ENCODE measurements around the gene EID2.

The EID2 gene

DNA sequence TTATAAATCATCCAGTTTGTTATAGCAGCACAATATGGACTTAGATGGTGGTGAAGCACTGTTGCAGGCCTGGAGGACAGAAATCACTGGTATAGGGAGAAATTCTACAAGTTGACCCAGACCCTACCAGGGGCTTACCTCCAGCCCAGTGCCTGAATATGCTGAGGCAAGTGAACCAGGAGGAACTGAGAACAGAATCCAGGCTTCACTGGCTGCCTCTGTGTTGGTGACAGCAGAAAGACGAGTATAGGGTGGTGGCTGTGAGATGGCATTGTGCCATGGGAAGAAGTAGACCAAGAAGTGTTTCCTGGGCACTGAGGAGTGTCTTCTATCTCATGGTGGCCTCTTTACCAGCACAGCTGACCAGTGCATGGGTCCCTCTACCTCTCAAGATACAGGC, 15.9 kb upstream of the EID2 start:
- FAIRE-seq = no peak
- DNase-seq (ENCODE audit: insufficient read length) = no peak
- TF ChIP-seq POLR2A (IDR thresholded peaks at IDR 0.05; ENCODE audit: low read depth, low read length) (no peak), TAF1 (IDR thresholded peaks at IDR 0.05; ENCODE audit: borderline replicate concordance, low read depth, low read length) (no peak), POLR2AphosphoS5 (IDR thresholded peaks at IDR 0.05; ENCODE audit: low read depth, low read length) (no peak)

GRCh38 chr19:39554701-39555311, 14.8 kb upstream of the EID2 start:
- FAIRE-seq = no peak

DNA sequence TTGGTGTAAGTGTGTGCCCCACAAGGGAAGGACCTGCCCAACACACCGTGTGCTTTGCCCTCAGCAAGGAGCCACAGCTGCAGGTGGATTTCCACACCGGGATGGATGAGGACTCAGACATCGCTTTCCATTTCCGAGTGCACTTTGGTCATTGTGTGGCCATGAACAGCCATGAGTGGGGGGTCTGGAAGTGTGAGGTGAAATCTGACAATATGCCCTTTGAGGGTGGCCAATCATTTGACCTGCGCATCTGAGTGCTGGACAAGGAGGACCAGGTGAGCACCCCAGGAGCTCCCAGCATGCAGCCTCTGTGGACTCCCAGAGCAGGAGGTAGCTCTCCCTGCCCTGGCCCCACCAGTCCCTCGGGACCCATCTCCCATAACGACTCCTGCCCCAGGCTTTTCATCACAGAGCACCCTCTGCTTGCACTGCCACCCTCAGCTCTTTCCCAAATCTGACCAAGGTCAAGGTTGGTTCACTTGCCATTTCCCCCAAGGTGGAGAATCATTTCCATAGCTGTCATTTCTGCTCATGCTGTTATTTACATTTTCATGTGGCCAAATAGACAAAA, 13.2 kb upstream of the EID2 start:
- FAIRE-seq = no peak
- TF ChIP-seq POLR2AphosphoS5 (IDR thresholded peaks at IDR 0.05; ENCODE audit: low read depth, low read length) (no peak), POLR2A (IDR thresholded peaks at IDR 0.05; ENCODE audit: low read depth, low read length) (no peak), TAF1 (IDR thresholded peaks at IDR 0.05; ENCODE audit: borderline replicate concordance, low read depth, low read length) (no peak)
- DNase-seq (ENCODE audit: insufficient read length) = no peak

More at GRCh38 chr19:39554701-39555311, 14.8 kb upstream of the EID2 start:
- DNase-seq (ENCODE audit: insufficient read length) = no peak
- TF ChIP-seq POLR2AphosphoS5 (IDR thresholded peaks at IDR 0.05; ENCODE audit: low read depth, low read length) (no peak), TAF1 (IDR thresholded peaks at IDR 0.05; ENCODE audit: borderline replicate concordance, low read depth, low read length) (no peak), POLR2A (IDR thresholded peaks at IDR 0.05; ENCODE audit: low read depth, low read length) (no peak)

- TF ChIP-seq TAF1 (IDR thresholded peaks at IDR 0.05; ENCODE audit: borderline replicate concordance, low read depth, low read length) (no peak), POLR2A (IDR thresholded peaks at IDR 0.05; ENCODE audit: low read depth, low read length) (no peak), POLR2AphosphoS5 (IDR thresholded peaks at IDR 0.05; ENCODE audit: low read depth, low read length) (no peak)
- FAIRE-seq = no peak
- DNase-seq (ENCODE audit: insufficient read length) = no peak
Observed at GRCh38 chr19:39550197-39550596, 10.2 kb upstream of the EID2 start.

DNA sequence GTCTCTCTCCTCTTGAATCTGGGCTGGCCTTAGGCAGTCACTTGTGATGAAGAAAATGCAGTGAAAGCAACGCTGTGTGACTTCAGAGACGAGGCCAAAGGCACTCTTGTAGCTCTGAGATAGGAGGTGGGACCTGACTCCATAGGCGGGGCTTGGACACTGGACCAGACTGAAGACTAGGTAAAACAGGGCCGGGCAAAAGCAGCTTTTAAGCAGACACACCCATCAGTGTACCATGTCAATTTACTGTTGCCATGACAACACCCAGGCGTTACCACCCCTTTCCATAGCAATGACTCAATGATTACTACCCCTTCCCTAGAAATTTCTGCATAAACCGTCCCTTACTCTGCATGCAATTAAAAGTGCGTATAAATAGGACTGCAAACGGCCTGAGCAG, 6.6 kb upstream of the EID2 start:
- DNase-seq (ENCODE audit: insufficient read length) (no peak), FAIRE-seq (no peak)
- TF ChIP-seq TAF1 (IDR thresholded peaks at IDR 0.05; ENCODE audit: borderline replicate concordance, low read depth, low read length) (no peak), POLR2AphosphoS5 (IDR thresholded peaks at IDR 0.05; ENCODE audit: low read depth, low read length) (no peak), POLR2A (IDR thresholded peaks at IDR 0.05; ENCODE audit: low read depth, low read length) (no peak)

DNA sequence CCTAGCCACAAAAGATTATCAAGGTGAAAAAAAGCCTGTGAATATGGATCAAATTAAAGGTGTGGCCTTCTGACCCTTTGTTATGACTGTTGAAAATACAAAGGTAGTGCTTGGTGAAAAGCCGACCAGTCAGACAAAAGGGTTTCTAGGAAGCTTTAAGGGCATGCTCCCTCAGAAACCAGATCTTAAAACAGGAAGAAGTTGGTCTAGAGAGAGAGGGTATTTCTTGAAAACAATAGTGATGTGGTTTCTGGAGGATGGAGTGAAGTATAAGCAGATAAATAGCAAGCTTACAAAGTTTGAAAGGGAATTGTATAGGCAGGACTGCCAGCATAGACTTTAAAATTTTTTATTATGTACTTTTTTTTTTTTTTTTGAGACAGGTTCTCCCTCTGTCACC, 5.0 kb upstream of the EID2 start:
- DNase-seq (ENCODE audit: insufficient read length) (no peak), FAIRE-seq (no peak)
- TF ChIP-seq TAF1 (IDR thresholded peaks at IDR 0.05; ENCODE audit: borderline replicate concordance, low read depth, low read length) = no peak
- no peak for TF ChIP-seq POLR2A (IDR thresholded peaks at IDR 0.05; ENCODE audit: low read depth, low read length)
- TF ChIP-seq POLR2AphosphoS5 (IDR thresholded peaks at IDR 0.05; ENCODE audit: low read depth, low read length) = no peak

DNA sequence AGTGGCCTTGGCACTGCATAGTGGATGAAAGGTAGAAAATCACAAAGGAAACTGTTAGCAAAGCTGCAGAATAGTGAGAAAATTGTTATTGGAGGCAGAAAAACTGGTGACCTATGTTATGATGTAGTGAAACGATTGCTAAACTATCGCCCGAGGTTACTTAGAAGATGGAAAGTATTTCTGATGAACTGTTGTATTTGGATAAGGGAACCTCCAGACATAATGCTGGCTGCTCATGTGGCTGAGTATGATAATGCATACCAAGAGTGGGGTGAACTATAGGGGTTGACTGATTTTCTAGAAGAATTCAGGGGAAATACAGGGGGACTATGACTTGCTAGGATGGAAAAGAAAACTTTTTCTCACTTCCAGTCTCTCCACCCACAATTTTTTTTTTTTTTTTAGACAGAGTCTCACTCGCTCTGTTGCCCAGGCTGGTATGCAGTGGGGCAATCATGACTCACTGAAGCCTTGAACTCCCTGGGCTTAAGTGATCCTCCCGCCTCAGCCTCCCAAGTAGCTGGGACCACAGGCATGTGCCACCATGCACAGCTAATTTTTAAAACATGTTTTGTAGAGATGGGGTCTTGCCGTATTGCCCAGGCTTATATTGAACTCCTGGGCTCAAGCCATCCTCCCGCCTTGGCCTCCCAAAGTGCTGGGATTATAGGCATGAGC, 4.4 kb upstream of the EID2 start:
- DNase-seq (ENCODE audit: insufficient read length) = no peak
- no peak for FAIRE-seq

DNA sequence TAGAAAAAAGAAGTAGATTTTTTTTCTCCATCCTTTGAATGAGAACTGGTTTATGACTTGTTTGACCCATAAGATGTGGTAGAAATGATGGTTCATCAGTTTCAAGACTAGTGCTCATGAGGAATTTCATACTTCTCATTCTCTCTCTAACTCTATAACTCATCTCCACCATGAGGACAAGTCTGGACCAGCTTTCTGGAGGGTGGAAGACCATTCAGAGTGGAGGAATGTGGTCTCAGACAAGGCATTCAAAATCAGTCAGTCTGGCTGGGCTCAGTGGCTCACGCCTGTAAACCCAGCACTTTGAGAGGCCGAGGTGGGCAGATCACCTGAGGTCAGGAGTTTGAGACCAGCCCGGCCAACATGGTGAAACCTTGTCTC, 3.5 kb upstream of the EID2 start:
- FAIRE-seq (no peak), DNase-seq (ENCODE audit: insufficient read length) (no peak)
- TF ChIP-seq TAF1 (IDR thresholded peaks at IDR 0.05; ENCODE audit: borderline replicate concordance, low read depth, low read length) (no peak), POLR2AphosphoS5 (IDR thresholded peaks at IDR 0.05; ENCODE audit: low read depth, low read length) (no peak), POLR2A (IDR thresholded peaks at IDR 0.05; ENCODE audit: low read depth, low read length) (no peak)

More for the DNA sequence above, 4.4 kb upstream of the EID2 start:
- no peak for TF ChIP-seq TAF1 (IDR thresholded peaks at IDR 0.05; ENCODE audit: borderline replicate concordance, low read depth, low read length)
- no peak for TF ChIP-seq POLR2A (IDR thresholded peaks at IDR 0.05; ENCODE audit: low read depth, low read length)
- TF ChIP-seq POLR2AphosphoS5 (IDR thresholded peaks at IDR 0.05; ENCODE audit: low read depth, low read length) = no peak

GRCh38 chr19:39542206-39542605, 2.2 kb upstream of the EID2 start:
- FAIRE-seq = peak; percentile 36
- TF ChIP-seq POLR2AphosphoS5 (IDR thresholded peaks at IDR 0.05; ENCODE audit: low read depth, low read length) = no peak
- TF ChIP-seq TAF1 (IDR thresholded peaks at IDR 0.05; ENCODE audit: borderline replicate concordance, low read depth, low read length) = no peak
- no peak for TF ChIP-seq POLR2A (IDR thresholded peaks at IDR 0.05; ENCODE audit: low read depth, low read length)

DNA sequence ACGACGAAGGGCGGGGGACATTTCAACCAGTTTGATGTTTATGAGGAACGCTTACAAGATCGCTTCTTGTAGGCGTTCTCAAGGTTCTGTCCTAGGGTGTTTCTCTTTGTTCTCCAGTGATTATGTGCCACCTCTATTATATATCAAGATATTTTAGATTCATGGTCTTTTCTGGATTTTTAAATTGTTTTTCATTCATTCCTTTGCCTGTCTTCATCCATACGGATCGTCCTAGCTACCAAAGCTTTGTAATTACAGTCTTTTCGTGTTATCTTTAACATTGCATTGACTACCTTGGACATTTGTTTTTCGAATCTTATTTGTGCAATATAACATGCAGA, 342 bp upstream of the EID2 start:
- TF ChIP-seq TAF1 (IDR thresholded peaks at IDR 0.05; ENCODE audit: borderline replicate concordance, low read depth, low read length) (no peak), POLR2AphosphoS5 (IDR thresholded peaks at IDR 0.05; ENCODE audit: low read depth, low read length) (no peak), POLR2A (IDR thresholded peaks at IDR 0.05; ENCODE audit: low read depth, low read length) (no peak)
- FAIRE-seq (peak; percentile 33), DNase-seq (ENCODE audit: insufficient read length) (no peak)

More at GRCh38 chr19:39542206-39542605, 2.2 kb upstream of the EID2 start:
- no peak for DNase-seq (ENCODE audit: insufficient read length)

GRCh38 chr19:39539165-39539517, 820 bp downstream of the EID2 start:
- TF ChIP-seq TAF1 (IDR thresholded peaks at IDR 0.05; ENCODE audit: borderline replicate concordance, low read depth, low read length) (no peak), POLR2AphosphoS5 (IDR thresholded peaks at IDR 0.05; ENCODE audit: low read depth, low read length) (no peak), POLR2A (IDR thresholded peaks at IDR 0.05; ENCODE audit: low read depth, low read length) (no peak)
- no peak for DNase-seq (ENCODE audit: insufficient read length)
- FAIRE-seq = peak; percentile 67

- DNase-seq (ENCODE audit: insufficient read length) (no peak), FAIRE-seq (no peak)
- TF ChIP-seq TAF1 (IDR thresholded peaks at IDR 0.05; ENCODE audit: borderline replicate concordance, low read depth, low read length) = no peak
- TF ChIP-seq POLR2A (IDR thresholded peaks at IDR 0.05; ENCODE audit: low read depth, low read length) = no peak
- no peak for TF ChIP-seq POLR2AphosphoS5 (IDR thresholded peaks at IDR 0.05; ENCODE audit: low read depth, low read length)
Observed at GRCh38 chr19:39533791-39534190, 6.2 kb downstream of the EID2 start.

All from GM12892 (cell line).